H1 (cell line): Measurements from ENCODE around the gene GPC3.

Experiments
- EZH2 ChIP-seq: fragments of 200-600 bp; sonication (generic); IDR thresholded peaks from 2 replicates; pipeline ENCODE4 v1.7.1; 2012; ENCODE audit warnings: low read depth, mild to moderate bottlenecking, moderate library complexity, low read length, inconsistent platforms; ENCODE audit not compliant: severe bottlenecking
- POLR2A ChIP-seq, 2 experiments: IDR thresholded peaks; 1 replicate in 1 of 2; 2 replicates in 1 of 2; pipeline ENCODE4 v1.6.1; 2011; ENCODE audit warnings: low read depth in 2 of 2, low read length in 2 of 2, mild to moderate bottlenecking in 2 of 2; ENCODE audit errors: control extremely low read depth in 1 of 2
- POLR2AphosphoS5 ChIP-seq: IDR thresholded peaks from 2 replicates; pipeline ENCODE4 v1.6.1; 2011; ENCODE audit warnings: low read depth, low read length
- SIN3A ChIP-seq, 2 experiments: IDR thresholded peaks in 1 of 2; conservative IDR thresholded peaks in 1 of 2; 2 replicates each; pipeline ENCODE4 v1.6.1; 2011 to 2012; ENCODE audit warnings: low read length in 2 of 2, improper control_type of control experiment in 1 of 2, low read depth in 1 of 2, mild to moderate bottlenecking in 1 of 2
- SUZ12 ChIP-seq: fragments of 200-600 bp; sonication (generic); IDR thresholded peaks from 2 replicates; pipeline ENCODE4 v1.6.1; 2012; ENCODE audit warnings: mild to moderate bottlenecking, inconsistent platforms, low read length, moderate library complexity, mixed read lengths

- TF ChIP-seq SIN3A (conservative IDR thresholded peaks at IDR 0.05 in 1 of 2, IDR thresholded peaks at IDR 0.05 in 1 of 2; ENCODE audit: low read depth in 1 of 2, low read length in 2 of 2): no peak
- no peak for TF ChIP-seq SUZ12
- TF ChIP-seq EZH2: no peak
- no peak for TF ChIP-seq POLR2AphosphoS5
- no peak for TF ChIP-seq POLR2A (IDR thresholded peaks at IDR 0.05; ENCODE audit: control extremely low read depth in 1 of 2, low read depth in 2 of 2, low read length in 2 of 2)
Measured at GRCh38 chrX:133864236-133864635, 121.2 kb downstream of the GPC3 start.
